Erythroblast (primary cell): Measurements from ENCODE around the gene VEGFC.

Experiments
- GATA1 ChIP-seq: IDR thresholded peaks from 2 replicates; pipeline ENCODE4 v1.6.1; 2011; ENCODE audit warnings: low read depth, mild to moderate bottlenecking, control low read depth, low read length, moderate library complexity
- POLR2A ChIP-seq: IDR thresholded peaks from 2 replicates; pipeline ENCODE4 v1.6.1; 2011; ENCODE audit warnings: mild to moderate bottlenecking, low read length

- TF ChIP-seq POLR2A (no peak), GATA1 (no peak)
Measured at GRCh38 chr4:176635372-176636261, 157.1 kb downstream of the VEGFC start.
